Body of pancreas (tissue), 4 donors: ENCODE data around the gene CEP72. TPM values are rescaled to one million over a fixed set of nuclear protein-coding genes. Genes with fewer than 3 reads are reported as not detected.

Experiments
- ATAC-seq: fragments of 150-250 bp; one replicate; pipeline ENCODE4 v1.9.1; 2016
- DNase-seq, 4 donors: peaks; one replicate each; pipeline ENCODE4 v3.0.0-alpha.2; 2019
- H3K27ac ChIP-seq, 4 donors: fragments of 200-600 bp; sonication (generic); 1 replicate in 3 of 4; 2 replicates in 1 of 4; pipeline versions ENCODE4 v1.5.1 to v1.6.1; 2016 to 2019; ENCODE audit warnings: mild to moderate bottlenecking in 1 of 4, mixed read lengths in 1 of 4, moderate library complexity in 1 of 4
- H3K27me3 ChIP-seq, 2 donors: fragments of 200-600 bp; sonication (generic); one replicate each; pipeline ENCODE4 v1.6.0; 2016; ENCODE audit warnings: mild to moderate bottlenecking in 1 of 2
- H3K36me3 ChIP-seq, 2 donors: fragments of 200-600 bp; sonication (generic); replicated peaks in 1 of 2; 2 replicates each; pipeline ENCODE4 v1.5.1; 2016; ENCODE audit warnings: low read depth in 2 of 2; ENCODE audit not compliant: insufficient read depth in 1 of 2
- H3K4me1 ChIP-seq: fragments of 200-600 bp; sonication (generic); one replicate; pipeline ENCODE4 v1.6.0; 2016
- H3K4me3 ChIP-seq, 2 donors: fragments of 200-600 bp; sonication (generic); 1 replicate in 1 of 2; 2 replicates in 1 of 2; pipeline ENCODE4 v1.5.1; 2016 to 2019
- H3K9me3 ChIP-seq, 3 donors: fragments of 200-600 bp; sonication (generic); 1 replicate in 2 of 3; 2 replicates in 1 of 3; pipeline ENCODE4 v1.5.1; 2016
- CTCF ChIP-seq, 7 experiments: fragments of 450-650 bp in 4 of 7; fragments of 200-600 bp in 3 of 7; sonication (generic) in 3 of 7; IDR thresholded peaks; one replicate each; pipeline ENCODE4 v1.5.1; 2016 to 2019; ENCODE audit warnings: antibody characterized with exemption in 7 of 7
- POLR2A ChIP-seq, 3 donors: fragments of 450-650 bp; IDR thresholded peaks; one replicate each; pipeline ENCODE4 v1.6.1; 2016; ENCODE audit warnings: antibody characterized with exemption in 3 of 3, mild to moderate bottlenecking in 2 of 3
- WGBS, 2 donors: methylation state at CpG; one replicate each; pipeline ENCODE4 v1.1.5; 2017; 5-methylcytosine and 5-hydroxymethylcytosine counted together
- intact Hi-C: fragments of 100-400 bp; cut with DNase I; formaldehyde crosslinking; loops from one replicate; pipeline ENCODE4 v1.15.1; 2023
- total RNA-seq, 2 donors: library from RNA; depleted of rRNA; stranded (reverse); fragments of >200 nt; gene quantifications; one replicate each; pipeline ENCODE4 v1.1.0, GENCODE V29; 2016

CEP72 gene
- total RNA-seq, 2 donors from 2014 or later: 1.3 to 7.8 TPM

- H3K36me3 ChIP-seq: no peaks in the 10 kb centered on the region
- H3K27me3 ChIP-seq: no peaks in the 10 kb centered on the region
- WGBS, 2 donors: 81 to 82% methylated on average over 4 to 7 of the region's 8 CpGs
- H3K27ac ChIP-seq: no peak overlapping the region
- H3K4me1 ChIP-seq: peaks cover 9% of the 10 kb centered on the region
- intact Hi-C loops: no loop called here
- no peaks in the 10 kb centered on the region for H3K9me3 ChIP-seq
- no peak for ATAC-seq
- no peak for DNase-seq
- H3K4me3 ChIP-seq: no peak overlapping the region
- no peak for TF ChIP-seq POLR2A (IDR thresholded peaks at IDR 0.05)
- no peak for TF ChIP-seq CTCF (IDR thresholded peaks at IDR 0.05)
These were observed 41.3 kb upstream of the CEP72 start for GRCh38 chr5:570886-571285.

- DNase-seq (peak in 1 of 4 donors; percentile 29), ATAC-seq (no peak)
- Histone ChIP-seq H3K27me3 (no peaks in the 10 kb centered on the region), H3K36me3 (no peaks in the 10 kb centered on the region), H3K4me1 (peaks cover 9% of the 10 kb centered on the region), H3K4me3 (no peak overlapping the region), H3K9me3 (peaks cover 0 to under 1% (median 0%) of the 10 kb centered on the region in 3 donors), H3K27ac (no peak overlapping the region)
- TF ChIP-seq CTCF (IDR thresholded peaks at IDR 0.05) (no peak), POLR2A (IDR thresholded peaks at IDR 0.05) (no peak)
- intact Hi-C loops: no loop called here
- 49 to 50% methylated on average over 13 of the region's 13 CpGs for WGBS, 2 donors
These were observed 40.3 kb upstream of the CEP72 start for GRCh38 chr5:571791-572190.

- H3K36me3 ChIP-seq: no peaks in the 10 kb centered on the region
- 32 to 44% methylated on average over 14 of the region's 14 CpGs for WGBS, 2 donors
- H3K27me3 ChIP-seq: no peaks in the 10 kb centered on the region
- TF ChIP-seq POLR2A (IDR thresholded peaks at IDR 0.05): no peak
- TF ChIP-seq CTCF (IDR thresholded peaks at IDR 0.05): no peak
- intact Hi-C loops: no loop called here
- peaks cover 9% of the 10 kb centered on the region for H3K4me1 ChIP-seq
- H3K4me3 ChIP-seq: no peak overlapping the region
- peak; percentile 50 for ATAC-seq
- peaks cover 0 to 8% (median 0%) of the 10 kb centered on the region in 3 donors for H3K9me3 ChIP-seq
- peak overlapping the region in 1 of 4 donors; percentile 18 for H3K27ac ChIP-seq
- DNase-seq: peak in 3 of 4 donors; percentile 36 to 62 (median 37)
These were observed 39.6 kb upstream of the CEP72 start for GRCh38 chr5:572398-573019.

GRCh38 chr5:573206-573605 is 38.9 kb upstream of the CEP72 start:
- no peak for DNase-seq
- H3K27ac ChIP-seq: no peak overlapping the region
- no peaks in the 10 kb centered on the region for H3K36me3 ChIP-seq
- WGBS, 2 donors: 91 to 97% methylated on average over 12 of the region's 12 CpGs
- TF ChIP-seq CTCF (IDR thresholded peaks at IDR 0.05): no peak
- TF ChIP-seq POLR2A (IDR thresholded peaks at IDR 0.05): no peak
- ATAC-seq: no peak
- H3K9me3 ChIP-seq: peaks cover 0 to 8% (median 0%) of the 10 kb centered on the region in 3 donors
- H3K4me3 ChIP-seq: no peak overlapping the region
- intact Hi-C loops: no loop called here
- H3K4me1 ChIP-seq: peaks cover 9% of the 10 kb centered on the region
- H3K27me3 ChIP-seq: no peaks in the 10 kb centered on the region

- DNase-seq: no peak
- H3K9me3 ChIP-seq: peaks cover 0 to 8% (median 0%) of the 10 kb centered on the region in 3 donors
- 56 to 65% methylated on average over 14 to 16 of the region's 16 CpGs for WGBS, 2 donors
- peaks cover 9% of the 10 kb centered on the region for H3K4me1 ChIP-seq
- H3K36me3 ChIP-seq: no peaks in the 10 kb centered on the region
- no peaks in the 10 kb centered on the region for H3K27me3 ChIP-seq
- H3K27ac ChIP-seq: no peak overlapping the region
- H3K4me3 ChIP-seq: no peak overlapping the region
- intact Hi-C loops: no loop called here
- no peak for ATAC-seq
- TF ChIP-seq CTCF (IDR thresholded peaks at IDR 0.05) (no peak), POLR2A (IDR thresholded peaks at IDR 0.05) (no peak)
These were observed 38.2 kb upstream of the CEP72 start for GRCh38 chr5:573976-574375.
